ENCODE measurements around the gene VCL. TPM values are rescaled to one million over a fixed set of nuclear protein-coding genes. Genes with fewer than 3 reads are reported as not detected.
"Not testable (repeated sequence)": the region's sequence is repeated elsewhere in the genome, so short reads cannot be mapped to it uniquely, and the experiment has no call there.

VCL gene
- total RNA-seq, 2 experiments from 2014 or later: 70.1 to 71.8 TPM

- H3K4me1 Mint-ChIP-seq: peaks cover 11% of the 10 kb centered on the region
- not testable (repeated sequence) for H3K4me3 Mint-ChIP-seq; H3K27ac Mint-ChIP-seq; H3K9me3 Mint-ChIP-seq; H3K27me3 Mint-ChIP-seq; DNase-seq; H3K36me3 Mint-ChIP-seq (ENCODE audit: low read depth)
- CTCF ChIA-PET: interaction anchor here (1.0 to 1.2 kb wide), 2 partner anchors 8 to 79 kb away, joined by 3 read pairs; no protein-coding TSS in a partner anchor
- POLR2A ChIA-PET: interaction anchor here (2.3 kb wide), 1 partner anchor 27 kb away, joined by 6 read pairs; no protein-coding TSS in a partner anchor
These were observed 32.5 kb upstream of the VCL start for GRCh38 chr10:73965267-73965889.

- no peak overlapping the region for H3K27ac Mint-ChIP-seq
- H3K4me1 Mint-ChIP-seq: peaks cover 9% of the 10 kb centered on the region
- DNase-seq: no peak
- H3K4me3 Mint-ChIP-seq: no peak overlapping the region
- H3K27me3 Mint-ChIP-seq: no peaks in the 10 kb centered on the region
- no peaks in the 10 kb centered on the region for H3K36me3 Mint-ChIP-seq (ENCODE audit: low read depth)
- CTCF ChIA-PET: interaction anchor here (0.7 to 1.2 kb wide), 3 partner anchors 9 to 80 kb away, joined by 3 read pairs; no protein-coding TSS in a partner anchor
- no peaks in the 10 kb centered on the region for H3K9me3 Mint-ChIP-seq
- POLR2A ChIA-PET: interaction anchor here (0.6 to 2.3 kb wide), 2 partner anchors 8 to 26 kb away, joined by 6 read pairs; no protein-coding TSS in a partner anchor
These were observed 31.8 kb upstream of the VCL start for GRCh38 chr10:73965890-73966768.

GRCh38 chr10:73967022-73967429 lies 30.9 kb upstream of the VCL start:
- Mint-ChIP-seq H3K4me1 (peaks cover 9% of the 10 kb centered on the region), H3K36me3 (ENCODE audit: low read depth) (no peaks in the 10 kb centered on the region), H3K9me3 (no peaks in the 10 kb centered on the region), H3K4me3 (no peak overlapping the region), H3K27ac (no peak overlapping the region), H3K27me3 (no peaks in the 10 kb centered on the region)
- ChIA-PET CTCF (interaction anchor here (1.3 kb wide), 1 partner anchor 30 kb away, joined by 3 read pairs; the partner anchor contains the start of gene VCL), POLR2A (interaction anchor here (2.3 kb wide), 1 partner anchor 25 kb away, joined by 6 read pairs; no protein-coding TSS in a partner anchor)
- DNase-seq: no peak

GRCh38 chr10:73967544-73967943 lies 30.4 kb upstream of the VCL start:
- Mint-ChIP-seq H3K9me3 (no peaks in the 10 kb centered on the region), H3K4me3 (no peak overlapping the region), H3K27me3 (no peaks in the 10 kb centered on the region), H3K36me3 (ENCODE audit: low read depth) (no peaks in the 10 kb centered on the region), H3K27ac (no peak overlapping the region), H3K4me1 (peaks cover 9% of the 10 kb centered on the region)
- CTCF ChIA-PET: interaction anchor here (0.7 to 1.3 kb wide), 4 partner anchors 9 to 33 kb away, joined by 3 to 4 read pairs (median 3); partner anchors contain the start of gene VCL
- POLR2A ChIA-PET: interaction anchor here (2.3 kb wide), 1 partner anchor 25 kb away, joined by 6 read pairs; no protein-coding TSS in a partner anchor
- DNase-seq: no peak

- ChIA-PET POLR2A (no interaction called here), CTCF (interaction anchor here (0.7 to 1.4 kb wide), 6 partner anchors 10 to 113 kb away, joined by 3 to 4 read pairs (median 3); partner anchors contain the start of gene VCL)
- Mint-ChIP-seq H3K9me3 (no peaks in the 10 kb centered on the region), H3K4me1 (peaks cover 9% of the 10 kb centered on the region), H3K27ac (no peak overlapping the region), H3K27me3 (no peaks in the 10 kb centered on the region), H3K4me3 (no peak overlapping the region), H3K36me3 (ENCODE audit: low read depth) (no peaks in the 10 kb centered on the region)
- DNase-seq: no peak
These were observed 29.8 kb upstream of the VCL start for GRCh38 chr10:73968098-73968521.

- ChIA-PET CTCF (interaction anchor here (1.4 kb wide), 1 partner anchor 16 kb away, joined by 3 read pairs; no protein-coding TSS in a partner anchor), POLR2A (no interaction called here)
- Mint-ChIP-seq H3K36me3 (ENCODE audit: low read depth) (no peaks in the 10 kb centered on the region), H3K4me1 (peaks cover 18% of the 10 kb centered on the region), H3K9me3 (no peaks in the 10 kb centered on the region), H3K27ac (no peak overlapping the region), H3K4me3 (no peak overlapping the region), H3K27me3 (no peaks in the 10 kb centered on the region)
- DNase-seq: no peak
These were observed 28.6 kb upstream of the VCL start for GRCh38 chr10:73969224-73969841.

GRCh38 chr10:73970845-73971244 lies 27.1 kb upstream of the VCL start:
- POLR2A ChIA-PET: no interaction called here

GRCh38 chr10:73971636-73972354 lies 26.1 kb upstream of the VCL start:
- peaks cover 34% of the 10 kb centered on the region for H3K4me1 Mint-ChIP-seq
- POLR2A ChIA-PET: no interaction called here
- no peak for DNase-seq
- CTCF ChIA-PET: interaction anchor here (1.3 to 2.7 kb wide), 2 partner anchors 14 to 31 kb away, joined by 3 to 11 read pairs; no protein-coding TSS in a partner anchor
- peaks cover 8% of the 10 kb centered on the region for H3K36me3 Mint-ChIP-seq (ENCODE audit: low read depth)
- peaks cover 4% of the 10 kb centered on the region for H3K27me3 Mint-ChIP-seq
- peaks cover 7% of the 10 kb centered on the region for H3K9me3 Mint-ChIP-seq
- no peak overlapping the region for H3K27ac Mint-ChIP-seq
- no peak overlapping the region for H3K4me3 Mint-ChIP-seq

More at GRCh38 chr10:73970845-73971244, 27.1 kb upstream of the VCL start:
- Mint-ChIP-seq H3K4me3 (no peak overlapping the region), H3K36me3 (ENCODE audit: low read depth) (peaks cover 6% of the 10 kb centered on the region), H3K27ac (no peak overlapping the region), H3K27me3 (peaks cover 1% of the 10 kb centered on the region), H3K9me3 (peaks cover 6% of the 10 kb centered on the region), H3K4me1 (peaks cover 33% of the 10 kb centered on the region)
- DNase-seq: no peak
- CTCF ChIA-PET: interaction anchor here (1.3 to 2.7 kb wide), 2 partner anchors 13 to 30 kb away, joined by 3 to 11 read pairs; no protein-coding TSS in a partner anchor

- Mint-ChIP-seq H3K9me3 (peaks cover 7% of the 10 kb centered on the region), H3K27me3 (peaks cover 4% of the 10 kb centered on the region), H3K36me3 (ENCODE audit: low read depth) (peaks cover 8% of the 10 kb centered on the region), H3K27ac (peak overlapping the region; percentile 45), H3K4me3 (no peak overlapping the region), H3K4me1 (peaks cover 28% of the 10 kb centered on the region)
- ChIA-PET POLR2A (interaction anchor here (1.4 to 2.3 kb wide), 3 partner anchors 16 to 21 kb away, joined by 3 to 15 read pairs (median 14); no protein-coding TSS in a partner anchor), CTCF (interaction anchor here (1.2 to 2.5 kb wide), 3 partner anchors 16 to 107 kb away, joined by 3 to 21 read pairs (median 12); no protein-coding TSS in a partner anchor)
- no peak for DNase-seq
These were observed 24.5 kb upstream of the VCL start for GRCh38 chr10:73973427-73973826.

- peaks cover 7% of the 10 kb centered on the region for H3K9me3 Mint-ChIP-seq
- DNase-seq: no peak
- ChIA-PET POLR2A (interaction anchor here (0.7 to 2.3 kb wide), 9 partner anchors 8 to 1238 kb away, joined by 3 to 15 read pairs (median 4); no protein-coding TSS in a partner anchor), CTCF (interaction anchor here (0.7 to 2.5 kb wide), 5 partner anchors 17 to 862 kb away, joined by 3 to 21 read pairs (median 5); no protein-coding TSS in a partner anchor)
- peak overlapping the region; percentile 30 for H3K4me3 Mint-ChIP-seq
- peaks cover 7% of the 10 kb centered on the region for H3K27me3 Mint-ChIP-seq
- H3K27ac Mint-ChIP-seq: peak overlapping the region; percentile 54
- H3K4me1 Mint-ChIP-seq: peaks cover 25% of the 10 kb centered on the region
- peaks cover 8% of the 10 kb centered on the region for H3K36me3 Mint-ChIP-seq (ENCODE audit: low read depth)
These were observed 23.5 kb upstream of the VCL start for GRCh38 chr10:73974309-73974946.

GRCh38 chr10:73975388-73975787 lies 22.5 kb upstream of the VCL start:
- Mint-ChIP-seq H3K4me1 (peaks cover 31% of the 10 kb centered on the region), H3K4me3 (no peak overlapping the region), H3K27me3 (peaks cover 13% of the 10 kb centered on the region), H3K36me3 (ENCODE audit: low read depth) (peaks cover 8% of the 10 kb centered on the region), H3K9me3 (peaks cover 7% of the 10 kb centered on the region), H3K27ac (peak overlapping the region; percentile 16)
- DNase-seq: no peak
- ChIA-PET POLR2A (interaction anchor here (1.3 to 2.1 kb wide), 3 partner anchors 18 to 101 kb away, joined by 3 to 14 read pairs (median 4); no protein-coding TSS in a partner anchor), CTCF (interaction anchor here (2.5 kb wide), 1 partner anchor 18 kb away, joined by 21 read pairs; no protein-coding TSS in a partner anchor)

All from activated CD4-positive, alpha-beta memory T cell treated with anti-CD3 and anti-CD28 coated beads, Interleukin-2, amount 10 ng/mL, durations not matched to agents 7 days and 5 days (primary cell).